Colonic mucosa (tissue), 4 donors: ENCODE results near the gene CCDC102B. TPM values are rescaled to one million over a fixed set of nuclear protein-coding genes. Genes with fewer than 3 reads are reported as not detected.
A peak's percentile ranks its signal among the peaks of the same experiment; 100 is the strongest.

Experiments
- DNase-seq: peaks from one replicate; pipeline ENCODE4 v3.0.0-alpha.2; 2020
- H3K27ac ChIP-seq: fragments of 200-600 bp; one replicate; pipeline ENCODE4 v1.8.0; 2021
- H3K27me3 ChIP-seq: fragments of 200-600 bp; one replicate; pipeline ENCODE4 v1.8.0; 2021
- H3K36me3 ChIP-seq: fragments of 200-600 bp; one replicate; pipeline ENCODE4 v1.8.0; 2021
- H3K4me1 ChIP-seq: fragments of 200-600 bp; one replicate; pipeline ENCODE4 v1.8.0; 2021; ENCODE audit warnings: mild to moderate bottlenecking
- H3K4me3 ChIP-seq: fragments of 200-600 bp; one replicate; pipeline ENCODE4 v1.8.0; 2021
- H3K9ac ChIP-seq, 2 donors: one replicate each; pipeline ENCODE4 v1.7.0; 2013; ENCODE audit warnings: control low read depth in 2 of 2, low read depth in 2 of 2, low read length in 2 of 2
- H3K9me3 ChIP-seq: fragments of 200-600 bp; one replicate; pipeline ENCODE4 v1.8.0; 2021
- intact Hi-C: fragments of 100-400 bp; cut with DNase I; formaldehyde crosslinking; loops from one replicate; pipeline ENCODE4 v1.14.1; 2022
- total RNA-seq, 2 donors: library from RNA; stranded (reverse); fragmentation: NEBNext Ultra II Directional in 1 of 2; extraction: Animal tissue kit (Norgen Biotek cat#: 25700) in 1 of 2; gene quantifications; one replicate each; pipeline ENCODE4 v1.2.1, GENCODE V29; 2021
- TF ChIP-seq, protein P1 (sequence below): fragments of 200-600 bp; IDR thresholded peaks from one replicate; pipeline ENCODE4 v1.8.0; 2022; ENCODE audit warnings: antibody characterized with exemption, mild to moderate bottlenecking
- donor health status: healthy.
- donor health status: DM: no; HTN: no; CAD: no.
- donor health status: DM: no; HTN: no; CAD: no.

The CCDC102B gene
- total RNA-seq, 2 donors from 2014 or later, result 1.7 to 3.3 TPM

DNA sequence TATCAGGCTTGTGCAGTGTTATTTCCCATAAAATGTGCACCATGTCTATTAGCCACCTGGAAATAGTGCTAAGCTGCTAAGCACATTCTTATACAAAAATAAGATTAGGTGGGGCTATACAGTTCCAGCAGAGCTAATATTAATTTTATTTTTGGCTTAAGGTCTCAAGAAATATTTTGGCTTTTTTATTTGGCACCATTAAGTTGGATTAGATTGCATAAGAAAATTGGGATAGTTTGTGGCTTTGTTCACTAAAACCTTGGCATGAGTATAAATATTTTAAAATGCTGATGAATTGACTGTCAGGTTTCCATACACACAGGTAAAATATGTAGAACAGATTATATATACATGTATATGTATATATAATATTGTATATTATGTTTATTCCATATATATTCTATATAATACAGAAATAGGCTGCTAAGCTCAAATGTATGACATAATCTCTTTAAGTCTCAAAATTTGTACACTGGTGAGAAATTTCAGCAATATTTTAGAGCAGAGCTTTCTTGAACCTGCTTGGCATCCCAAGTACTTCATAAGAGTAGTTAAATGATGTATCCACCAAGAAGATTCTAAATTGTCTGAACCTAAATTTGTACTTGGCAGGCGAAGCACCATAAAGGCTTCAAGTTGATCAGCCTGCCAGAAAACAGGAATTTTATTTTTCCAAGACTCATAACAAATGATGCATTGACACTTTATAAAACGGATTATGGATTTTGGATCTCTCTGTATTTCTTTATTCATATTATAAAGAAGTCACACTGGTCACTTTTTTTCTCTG lies 32.6 kb downstream of the CCDC102B start:
- no peaks in the 10 kb centered on the region for H3K9me3 ChIP-seq
- no peak overlapping the region for H3K4me3 ChIP-seq
- no peak overlapping the region for H3K27ac ChIP-seq
- TF ChIP-seq, protein P1, sequence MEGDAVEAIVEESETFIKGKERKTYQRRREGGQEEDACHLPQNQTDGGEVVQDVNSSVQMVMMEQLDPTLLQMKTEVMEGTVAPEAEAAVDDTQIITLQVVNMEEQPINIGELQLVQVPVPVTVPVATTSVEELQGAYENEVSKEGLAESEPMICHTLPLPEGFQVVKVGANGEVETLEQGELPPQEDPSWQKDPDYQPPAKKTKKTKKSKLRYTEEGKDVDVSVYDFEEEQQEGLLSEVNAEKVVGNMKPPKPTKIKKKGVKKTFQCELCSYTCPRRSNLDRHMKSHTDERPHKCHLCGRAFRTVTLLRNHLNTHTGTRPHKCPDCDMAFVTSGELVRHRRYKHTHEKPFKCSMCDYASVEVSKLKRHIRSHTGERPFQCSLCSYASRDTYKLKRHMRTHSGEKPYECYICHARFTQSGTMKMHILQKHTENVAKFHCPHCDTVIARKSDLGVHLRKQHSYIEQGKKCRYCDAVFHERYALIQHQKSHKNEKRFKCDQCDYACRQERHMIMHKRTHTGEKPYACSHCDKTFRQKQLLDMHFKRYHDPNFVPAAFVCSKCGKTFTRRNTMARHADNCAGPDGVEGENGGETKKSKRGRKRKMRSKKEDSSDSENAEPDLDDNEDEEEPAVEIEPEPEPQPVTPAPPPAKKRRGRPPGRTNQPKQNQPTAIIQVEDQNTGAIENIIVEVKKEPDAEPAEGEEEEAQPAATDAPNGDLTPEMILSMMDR, result no peak
- H3K4me1 ChIP-seq, result no peaks in the 10 kb centered on the region
- DNase-seq, result no peak
- H3K36me3 ChIP-seq, result no peaks in the 10 kb centered on the region
- intact Hi-C loops, result no loop called here
- no peaks in the 10 kb centered on the region for H3K27me3 ChIP-seq
- no peak overlapping the region for H3K9ac ChIP-seq

DNA sequence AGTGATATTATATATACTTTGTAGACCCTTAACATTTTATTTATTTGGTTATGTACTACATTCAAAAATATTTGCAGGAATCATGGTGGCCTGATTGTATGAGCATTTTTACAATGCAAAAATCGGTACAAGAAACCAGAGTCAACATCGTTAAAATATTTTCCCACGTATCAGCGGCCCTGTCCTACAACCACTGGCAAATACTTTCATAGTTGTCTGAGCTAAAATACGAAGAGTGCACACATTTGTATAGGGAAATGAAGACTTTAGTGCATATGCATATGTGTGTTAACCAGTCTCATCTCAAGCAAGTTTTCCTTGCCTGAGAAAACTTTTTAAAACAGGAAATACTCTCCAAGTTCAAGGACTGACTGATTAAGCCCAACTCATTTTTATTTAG lies 35.9 kb downstream of the CCDC102B start:
- no peaks in the 10 kb centered on the region for H3K4me1 ChIP-seq
- no peaks in the 10 kb centered on the region for H3K9me3 ChIP-seq
- no peak for DNase-seq
- intact Hi-C loops, result no loop called here
- H3K9ac ChIP-seq, result no peak overlapping the region
- TF ChIP-seq, protein P1, result no peak
- no peaks in the 10 kb centered on the region for H3K36me3 ChIP-seq
- H3K4me3 ChIP-seq, result no peak overlapping the region
- H3K27ac ChIP-seq, result no peak overlapping the region
- no peaks in the 10 kb centered on the region for H3K27me3 ChIP-seq

DNA sequence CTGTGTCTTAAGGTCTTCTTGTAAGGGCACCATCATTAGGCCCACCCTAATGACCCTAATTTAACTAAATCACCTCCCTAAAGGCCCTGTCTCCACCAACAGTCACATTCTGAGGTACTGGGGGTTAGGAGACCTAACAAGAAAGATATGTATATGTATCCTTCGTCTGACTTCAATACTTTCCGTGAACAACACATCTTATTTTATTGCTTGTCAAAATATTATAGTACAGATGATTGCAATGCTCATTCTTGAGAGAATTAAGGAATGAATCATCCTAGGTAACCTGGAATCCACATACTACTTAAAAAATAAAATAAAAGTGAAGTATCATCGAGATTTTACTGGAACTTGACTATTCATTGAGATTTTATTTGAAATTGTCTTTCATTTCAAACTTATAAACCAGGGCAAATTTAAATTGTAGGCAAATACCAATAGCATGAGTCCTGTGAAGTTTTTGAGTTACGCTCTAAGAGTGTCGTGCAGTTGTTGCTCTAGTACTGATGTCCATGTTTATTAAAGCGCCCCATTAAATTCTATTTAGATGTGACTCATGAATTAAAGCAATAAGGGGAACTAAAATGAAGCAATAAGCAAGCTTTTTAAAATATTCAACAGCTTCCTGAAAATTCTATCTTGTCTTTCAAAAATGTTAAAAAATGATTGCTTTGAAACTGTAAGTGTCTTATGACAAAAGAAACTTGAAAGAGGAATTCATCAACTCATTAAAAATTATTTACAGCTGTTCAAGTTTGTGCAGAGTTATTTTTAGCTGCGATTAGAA lies 40.0 kb downstream of the CCDC102B start:
- H3K9me3 ChIP-seq, result no peaks in the 10 kb centered on the region
- no peak for DNase-seq
- H3K36me3 ChIP-seq, result no peaks in the 10 kb centered on the region
- TF ChIP-seq, protein P1, result no peak
- no peak overlapping the region for H3K9ac ChIP-seq
- intact Hi-C loops, result no loop called here
- H3K4me1 ChIP-seq, result no peaks in the 10 kb centered on the region
- H3K27ac ChIP-seq, result peak overlapping the region; percentile 26
- H3K4me3 ChIP-seq, result no peak overlapping the region
- no peaks in the 10 kb centered on the region for H3K27me3 ChIP-seq

DNA sequence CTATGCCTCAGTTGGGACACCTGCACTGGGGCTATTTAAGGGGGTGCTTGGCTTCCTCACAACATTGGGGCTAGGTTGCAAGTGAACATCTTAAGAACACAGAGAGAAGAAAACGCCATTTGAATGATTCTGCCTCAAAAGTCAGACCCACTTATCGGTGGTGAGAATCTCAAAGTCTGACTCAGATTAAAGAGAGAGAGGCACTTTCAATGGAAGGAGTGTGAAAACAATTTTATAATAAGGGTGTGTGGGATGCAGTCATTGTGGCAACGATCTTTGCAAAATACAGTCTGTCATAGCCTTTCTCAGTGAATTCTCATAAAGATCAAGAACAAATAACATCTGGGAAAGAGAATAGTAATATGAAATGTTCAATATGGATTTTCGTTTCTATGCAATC lies 41.8 kb downstream of the CCDC102B start:
- DNase-seq, result no peak
- intact Hi-C loops, result loop anchor here (10.0 kb wide), 1 partner anchor 1245 kb away; no protein-coding TSS in a partner anchor
- H3K4me1 ChIP-seq, result no peaks in the 10 kb centered on the region

DNA sequence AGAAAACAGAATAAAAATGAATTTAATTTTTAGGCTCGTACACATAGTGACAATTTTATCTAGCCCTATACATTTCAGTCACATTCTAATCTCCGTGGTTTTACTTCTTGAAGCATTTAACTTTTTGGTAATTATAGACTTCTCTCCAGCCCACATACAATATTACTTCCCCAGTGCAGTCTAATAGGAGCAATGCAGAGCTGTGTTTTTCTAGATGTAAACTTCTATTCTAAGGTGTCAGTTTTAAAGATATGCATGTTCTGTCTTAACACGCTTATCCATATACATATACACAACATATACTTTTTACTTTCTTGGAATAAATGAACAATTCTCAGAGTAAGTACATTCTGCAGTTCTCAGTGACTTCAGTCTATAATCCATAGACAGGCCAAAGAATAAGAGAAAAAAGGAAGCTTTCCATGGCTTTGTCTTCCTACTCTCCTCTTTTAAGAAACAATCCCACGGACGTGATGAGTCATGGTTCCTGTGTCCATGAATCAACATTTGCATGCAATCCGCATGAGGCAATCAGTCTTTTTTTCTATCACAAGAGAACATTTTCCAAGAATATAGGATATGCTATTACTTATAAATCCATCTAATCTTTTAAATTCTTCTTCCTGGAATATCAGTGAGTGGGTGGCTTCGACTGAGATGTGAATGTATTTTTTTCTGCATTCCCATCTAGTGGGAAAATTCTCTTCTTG lies 42.8 kb downstream of the CCDC102B start:
- H3K36me3 ChIP-seq, result no peaks in the 10 kb centered on the region
- H3K27me3 ChIP-seq, result no peaks in the 10 kb centered on the region
- peak overlapping the region; percentile 4 for H3K27ac ChIP-seq
- no peaks in the 10 kb centered on the region for H3K9me3 ChIP-seq
- TF ChIP-seq, protein P1, result no peak
- DNase-seq, result no peak
- H3K4me3 ChIP-seq, result no peak overlapping the region
- no peak overlapping the region for H3K9ac ChIP-seq
- no peaks in the 10 kb centered on the region for H3K4me1 ChIP-seq
- intact Hi-C loops, result loop anchor here (10.0 kb wide), 1 partner anchor 1244 kb away; no protein-coding TSS in a partner anchor

More for the DNA sequence above, 41.8 kb downstream of the CCDC102B start:
- Histone ChIP-seq H3K9ac (no peak overlapping the region), H3K27me3 (no peaks in the 10 kb centered on the region), H3K27ac (no peak overlapping the region), H3K36me3 (no peaks in the 10 kb centered on the region), H3K4me3 (no peak overlapping the region), H3K9me3 (no peaks in the 10 kb centered on the region)
- TF ChIP-seq, protein P1, result no peak
